ENCODE data around the gene CACNA1C.

GRCh38 chr12:2523844-2524243 lies 471.1 kb downstream of the CACNA1C start:
- TF ChIP-seq, protein P1, sequence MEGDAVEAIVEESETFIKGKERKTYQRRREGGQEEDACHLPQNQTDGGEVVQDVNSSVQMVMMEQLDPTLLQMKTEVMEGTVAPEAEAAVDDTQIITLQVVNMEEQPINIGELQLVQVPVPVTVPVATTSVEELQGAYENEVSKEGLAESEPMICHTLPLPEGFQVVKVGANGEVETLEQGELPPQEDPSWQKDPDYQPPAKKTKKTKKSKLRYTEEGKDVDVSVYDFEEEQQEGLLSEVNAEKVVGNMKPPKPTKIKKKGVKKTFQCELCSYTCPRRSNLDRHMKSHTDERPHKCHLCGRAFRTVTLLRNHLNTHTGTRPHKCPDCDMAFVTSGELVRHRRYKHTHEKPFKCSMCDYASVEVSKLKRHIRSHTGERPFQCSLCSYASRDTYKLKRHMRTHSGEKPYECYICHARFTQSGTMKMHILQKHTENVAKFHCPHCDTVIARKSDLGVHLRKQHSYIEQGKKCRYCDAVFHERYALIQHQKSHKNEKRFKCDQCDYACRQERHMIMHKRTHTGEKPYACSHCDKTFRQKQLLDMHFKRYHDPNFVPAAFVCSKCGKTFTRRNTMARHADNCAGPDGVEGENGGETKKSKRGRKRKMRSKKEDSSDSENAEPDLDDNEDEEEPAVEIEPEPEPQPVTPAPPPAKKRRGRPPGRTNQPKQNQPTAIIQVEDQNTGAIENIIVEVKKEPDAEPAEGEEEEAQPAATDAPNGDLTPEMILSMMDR (IDR thresholded peaks at IDR 0.05; ENCODE audit: low read depth, low read length) = no peak
- TF ChIP-seq POLR2A (IDR thresholded peaks at IDR 0.05; ENCODE audit: extremely low read depth, insufficient read length) (no peak), MYC (IDR thresholded peaks at IDR 0.05; ENCODE audit: low read depth, low read length) (no peak), MAX (IDR thresholded peaks at IDR 0.05; ENCODE audit: low read depth, low read length) (no peak)
